A673 (cell line): Measurements from ENCODE around the gene COX6B1. TPM values are rescaled to one million over a fixed set of nuclear protein-coding genes. Genes with fewer than 3 reads are reported as not detected.

Experiments used
- BruUV-seq: library from RNA; stranded (reverse); fragments of 400-500 nt; replicated peaks from 2 replicates; lab custom pipeline; 2021; lab: Mats Ljungman, UMichigan
- CTCF ChIA-PET: fragments of 300-600 bp; sonication (Branson Sonifier 250); formaldehyde crosslinking; loops from one replicate; lab custom pipeline; 2022; ENCODE audit warnings: antibody characterized with exemption; lab: Charles Lee
- POLR2A ChIA-PET: fragments of 300-600 bp; sonication (Branson Sonifier 250); formaldehyde crosslinking; loops from one replicate; lab custom pipeline; 2022; ENCODE audit warnings: antibody characterized with exemption; ENCODE audit not compliant: low non-redundant PET; lab: Charles Lee
- DNase-seq: peaks from one replicate; pipeline ENCODE4 v3.0.0-alpha.2; 2015; ENCODE audit warnings: low spot score
- H3K27ac ChIP-seq: fragments of 200-600 bp; sonication (generic); 2 replicates; pipeline ENCODE4 v1.5.1; 2016; ENCODE audit warnings: mixed run types, low read depth, mild to moderate bottlenecking, mixed read lengths, antibody characterized with exemption, low read length; ENCODE audit not compliant: poor library complexity, severe bottlenecking
- H3K27me3 ChIP-seq: fragments of 200-600 bp; sonication (generic); replicated peaks from 2 replicates; pipeline ENCODE4 v1.6.1; 2017; ENCODE audit warnings: mixed run types, low read depth, mild to moderate bottlenecking, mixed read lengths, antibody characterized with exemption, low read length; ENCODE audit not compliant: insufficient read depth, poor library complexity
- H3K36me3 ChIP-seq: fragments of 200-600 bp; sonication (generic); 2 replicates; pipeline ENCODE4 v1.6.1; 2016; ENCODE audit warnings: mixed run types, mild to moderate bottlenecking, mixed read lengths, antibody characterized with exemption, low read length; ENCODE audit not compliant: insufficient read depth, poor library complexity, severe bottlenecking
- H3K4me1 ChIP-seq: fragments of 200-600 bp; sonication (generic); 2 replicates; pipeline ENCODE4 v1.6.1; 2017; ENCODE audit warnings: mixed run types, mild to moderate bottlenecking, mixed read lengths, antibody characterized with exemption, low read length; ENCODE audit not compliant: insufficient read depth, poor library complexity, severe bottlenecking
- H3K4me3 ChIP-seq: fragments of 200-600 bp; sonication (generic); 2 replicates; pipeline ENCODE4 v1.5.1; 2016; ENCODE audit warnings: low read depth, mixed run types, mild to moderate bottlenecking, mixed read lengths, low read length; ENCODE audit not compliant: poor library complexity, severe bottlenecking
- H3K9me3 ChIP-seq: fragments of 200-600 bp; sonication (generic); 2 replicates; pipeline ENCODE4 v1.6.1; 2016; ENCODE audit warnings: mixed run types, low read depth, mild to moderate bottlenecking, mixed read lengths, antibody characterized with exemption, low read length; ENCODE audit not compliant: poor library complexity, severe bottlenecking
- EZH2 ChIP-seq: fragments of 200-600 bp; sonication (generic); IDR thresholded peaks from 2 replicates; pipeline ENCODE4 v1.6.1; 2017; ENCODE audit warnings: borderline replicate concordance, low read depth, mild to moderate bottlenecking, mixed read lengths, antibody characterized with exemption, low read length; ENCODE audit not compliant: poor library complexity, severe bottlenecking
- intact Hi-C: fragments of 100-400 bp; cut with micrococcal nuclease; formaldehyde crosslinking; loops from one replicate; pipeline ENCODE4 v1.10.0; 2022; ENCODE audit not compliant: unreplicated experiment
- total RNA-seq: library from RNA; stranded (reverse); gene quantifications from 2 replicates; pipeline ENCODE4 v1.2.3, GENCODE V29; 2021
- TF ChIP-seq, protein P1 (sequence below): fragments of 300-800, 200-600 bp; sonication (generic); conservative IDR thresholded peaks from 2 replicates; pipeline ENCODE4 v1.5.1; 2017; ENCODE audit warnings: low read depth, mild to moderate bottlenecking, antibody characterized with exemption, low read length, moderate library complexity, mixed read lengths

The COX6B1 gene
- total RNA-seq, 1 experiment from 2014 or later = 467 TPM

DNA sequence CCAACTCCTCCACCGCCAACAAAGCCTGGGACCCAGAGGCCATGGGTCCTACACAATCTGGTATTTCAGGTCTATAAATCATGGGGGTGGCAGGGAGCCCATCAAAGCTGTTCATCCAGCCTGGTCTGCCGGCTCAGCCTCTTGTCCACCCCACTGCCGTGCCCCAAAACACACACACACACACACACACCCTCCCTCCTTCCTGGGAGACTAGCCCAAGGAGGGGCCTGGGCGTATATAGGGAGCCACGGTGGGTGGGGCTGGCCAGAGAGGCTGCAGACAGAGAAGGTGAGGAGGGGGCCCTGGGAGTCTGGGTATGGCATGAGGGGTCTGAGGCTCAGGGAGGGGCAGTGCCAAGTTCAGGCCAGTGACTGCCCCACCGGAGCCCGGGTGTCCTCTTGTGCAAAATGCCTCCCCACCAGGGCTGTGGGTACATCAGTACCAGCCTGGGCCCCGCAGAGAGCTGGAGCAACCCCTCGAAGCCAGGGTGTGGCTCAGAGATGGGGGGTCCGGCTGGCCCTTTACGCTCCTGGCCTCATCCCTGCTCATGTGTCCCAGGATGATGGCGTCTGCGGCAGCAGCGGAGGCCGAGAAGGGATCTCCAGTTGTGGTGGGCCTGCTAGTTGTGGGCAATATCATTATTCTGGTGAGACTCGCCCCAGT, 18.3 kb downstream of the COX6B1 start, which contains the start of gene UPK1A:
TSS of gene UPK1A (plus strand) at position 267 of the 663 bp plus-strand sequence. CDS start at position 563, 296 bp downstream.
- H3K9me3 ChIP-seq = no peaks in the 10 kb centered on the region
- no peak for DNase-seq
- H3K4me1 ChIP-seq = no peaks in the 10 kb centered on the region
- intact Hi-C loops = no loop called here
- no peaks in the 10 kb centered on the region for H3K36me3 ChIP-seq
- no peak within 1 kb of the TSS for H3K27ac ChIP-seq
- H3K4me3 ChIP-seq = no peak within 1 kb of the TSS
- no TSS peak for BruUV-seq
- peaks cover 11% of the 10 kb centered on the region for H3K27me3 ChIP-seq
- CTCF ChIA-PET = no interaction called here
- POLR2A ChIA-PET = no interaction called here
- TF ChIP-seq, protein P1, sequence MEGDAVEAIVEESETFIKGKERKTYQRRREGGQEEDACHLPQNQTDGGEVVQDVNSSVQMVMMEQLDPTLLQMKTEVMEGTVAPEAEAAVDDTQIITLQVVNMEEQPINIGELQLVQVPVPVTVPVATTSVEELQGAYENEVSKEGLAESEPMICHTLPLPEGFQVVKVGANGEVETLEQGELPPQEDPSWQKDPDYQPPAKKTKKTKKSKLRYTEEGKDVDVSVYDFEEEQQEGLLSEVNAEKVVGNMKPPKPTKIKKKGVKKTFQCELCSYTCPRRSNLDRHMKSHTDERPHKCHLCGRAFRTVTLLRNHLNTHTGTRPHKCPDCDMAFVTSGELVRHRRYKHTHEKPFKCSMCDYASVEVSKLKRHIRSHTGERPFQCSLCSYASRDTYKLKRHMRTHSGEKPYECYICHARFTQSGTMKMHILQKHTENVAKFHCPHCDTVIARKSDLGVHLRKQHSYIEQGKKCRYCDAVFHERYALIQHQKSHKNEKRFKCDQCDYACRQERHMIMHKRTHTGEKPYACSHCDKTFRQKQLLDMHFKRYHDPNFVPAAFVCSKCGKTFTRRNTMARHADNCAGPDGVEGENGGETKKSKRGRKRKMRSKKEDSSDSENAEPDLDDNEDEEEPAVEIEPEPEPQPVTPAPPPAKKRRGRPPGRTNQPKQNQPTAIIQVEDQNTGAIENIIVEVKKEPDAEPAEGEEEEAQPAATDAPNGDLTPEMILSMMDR = no peak
- TF ChIP-seq EZH2 = no peak

DNA sequence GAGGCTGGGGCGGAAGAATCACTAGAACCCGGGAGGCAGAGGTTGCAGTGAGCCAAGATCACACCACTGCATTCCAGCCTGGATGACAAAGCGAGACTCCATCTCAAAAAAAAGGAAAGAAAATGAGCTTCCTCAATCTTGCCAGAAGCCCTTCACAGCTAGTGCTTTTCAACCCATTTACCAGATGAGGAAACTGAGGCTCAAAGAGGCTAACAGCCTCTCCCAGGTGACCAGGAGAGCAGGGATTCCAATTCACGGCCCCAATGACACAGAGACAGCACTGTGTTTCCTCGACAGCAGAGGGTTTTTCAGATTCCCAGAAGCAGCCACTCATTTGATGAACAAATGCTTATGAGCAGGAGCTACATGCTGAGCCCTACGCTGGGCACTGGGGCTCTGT, 21.4 kb downstream of the COX6B1 start:
- ChIA-PET POLR2A (no interaction called here), CTCF (interaction anchor here (0.6 kb wide), 1 partner anchor 28 kb away, joined by 4 read pairs; no protein-coding TSS in a partner anchor)
- H3K36me3 ChIP-seq = no peaks in the 10 kb centered on the region
- intact Hi-C loops = no loop called here
- no peaks in the 10 kb centered on the region for H3K9me3 ChIP-seq
- peaks cover 35% of the 10 kb centered on the region for H3K27me3 ChIP-seq
- no peaks in the 10 kb centered on the region for H3K4me1 ChIP-seq
- no peak overlapping the region for H3K4me3 ChIP-seq
- DNase-seq = no peak
- no peak for TF ChIP-seq EZH2
- TF ChIP-seq, protein P1 = no peak
- BruUV-seq = no TSS peak
- no peak overlapping the region for H3K27ac ChIP-seq

GRCh38 chr19:35669974-35670373, 21.9 kb downstream of the COX6B1 start:
- Histone ChIP-seq H3K4me3 (no peak overlapping the region), H3K36me3 (no peaks in the 10 kb centered on the region), H3K27me3 (peaks cover 35% of the 10 kb centered on the region), H3K27ac (no peak overlapping the region), H3K4me1 (no peaks in the 10 kb centered on the region), H3K9me3 (no peaks in the 10 kb centered on the region)
- no TSS peak for BruUV-seq
- ChIA-PET POLR2A (no interaction called here), CTCF (no interaction called here)
- intact Hi-C loops = no loop called here
- DNase-seq = no peak
- TF ChIP-seq, protein P1 = no peak
- no peak for TF ChIP-seq EZH2
